ENCODE results near the gene REV3L. TPM values are rescaled to one million over a fixed set of nuclear protein-coding genes. Genes with fewer than 3 reads are reported as not detected.

REV3L gene
- total and polyA plus RNA-seq, 9 of the 15 experiments (the other 6 are each of a cell fraction or from before 2014, with no cell fraction given), result 5.5 to 24.4 (median 14.4) TPM

- TF ChIP-seq ZNF239 (CRISPR knock-in tag; IDR thresholded peaks at IDR 0.05), result no peak
- TF ChIP-seq ZKSCAN3 (CRISPR knock-in tag; IDR thresholded peaks at IDR 0.05), result no peak
- no peak for TF ChIP-seq TSC22D4 (tag; IDR thresholded peaks at IDR 0.05)
- no peak for TF ChIP-seq ZNF655 (CRISPR knock-in tag; IDR thresholded peaks at IDR 0.05)
- no peak for TF ChIP-seq MXI1 (IDR thresholded peaks at IDR 0.05; ENCODE audit: low read depth, low read length)
- no peak for TF ChIP-seq SRSF9 (IDR thresholded peaks at IDR 0.05; ENCODE audit: borderline replicate concordance, low read depth, low read length)
- TF ChIP-seq ZNF175 (CRISPR knock-in tag; IDR thresholded peaks at IDR 0.05; ENCODE audit: low read depth), result no peak
- TF ChIP-seq HMG20A (CRISPR knock-in tag; conservative IDR thresholded peaks at IDR 0.05), result no peak
- no peak for FAIRE-seq
These were observed 230.3 kb downstream of the REV3L start for GRCh38 chr6:111252726-111253125.

More at GRCh38 chr6:111252726-111253125, 230.3 kb downstream of the REV3L start:
- H3K4me1 ChIP-seq (replicated peaks in 1 of 2; ENCODE audit: control insufficient read depth in 2 of 2, insufficient read depth in 2 of 2, low read length in 2 of 2), result peaks cover 13 to 19% of the 10 kb centered on the region in 2 experiments
- in situ Hi-C loops (cut with MboI) (loop anchor here (5.0 to 25.0 kb wide), 2 partner anchors 220 to 385 kb away; no protein-coding TSS in a partner anchor), intact Hi-C loops (cut with micrococcal nuclease) (loop anchor here (5.0 kb wide), 1 partner anchor 40 kb away; no protein-coding TSS in a partner anchor)
- ChIA-PET CTCF (ENCODE audit: low intra/inter-chr PET ratio) (no interaction called here), POLR2A (interaction anchor here (0.8 to 1.5 kb wide), 3 partner anchors 10 to 228 kb away, joined by 3 to 4 read pairs (median 3); no protein-coding TSS in a partner anchor)
- no peaks in the 10 kb centered on the region for H3K27me3 ChIP-seq (ENCODE audit: control insufficient read depth in 2 of 2, insufficient read depth in 2 of 2, low read length in 2 of 2)
- no peak overlapping the region; a peak in 1 of 4 replicates for H3K9ac ChIP-seq (ENCODE audit: insufficient read depth in 1 of 2, low read depth in 2 of 2, low read length in 2 of 2)
- BruUV-seq (replicated peaks), result no TSS peak
- no peak overlapping the region; the same call in 1 of the 2 replicates for H3K4me2 ChIP-seq (ENCODE audit: insufficient read depth, low read length)
- no peaks in the 10 kb centered on the region for H4K20me1 ChIP-seq (replicated peaks; ENCODE audit: control insufficient read depth, insufficient read depth, low read length)
- peak overlapping the region; percentile 74; the same call in 1 of the 2 replicates for H2AFZ ChIP-seq (ENCODE audit: low read depth, low read length)
- H3K27ac ChIP-seq (ENCODE audit: extremely low read depth, low read depth, low read length), result no peak overlapping the region
- WGBS (ENCODE audit: insufficient coverage, low coverage, missing lambda C conversion rate), result 38% methylated on average over 3 of the region's 3 CpGs
- DNase-seq (ENCODE audit: extremely low read depth in 1 of 4, low spot score in 3 of 4), result no peak
- peak; percentile 20; the same call in 1 of the 3 replicates for ATAC-seq
- H3K9me3 ChIP-seq (replicated peaks; ENCODE audit: control insufficient read depth, insufficient read depth, low read depth, low read length), result no peaks in the 10 kb centered on the region
- no peaks in the 10 kb centered on the region for H3K36me3 ChIP-seq (ENCODE audit: control insufficient read depth, insufficient read depth, low read length)
- H3K79me2 ChIP-seq (ENCODE audit: control insufficient read depth, insufficient read depth, low read length), result no peaks in the 10 kb centered on the region
- no peaks in the 10 kb centered on the region for H3K9me1 ChIP-seq (ENCODE audit: control insufficient read depth, insufficient read depth, low read length)
- H3K4me3 ChIP-seq, result no peak overlapping the region
